ENCODE data around the gene ACTR3. TPM values are rescaled to one million over a fixed set of nuclear protein-coding genes. Genes with fewer than 3 reads are reported as not detected.

ACTR3 gene
- total and polyA plus RNA-seq, 2 donors: 119 to 391 TPM

GRCh38 chr2:113910110-113910717, 20.3 kb downstream of the ACTR3 start:
- Histone ChIP-seq H3K4me1 (ENCODE audit: control insufficient read depth in 2 of 2, insufficient read depth in 2 of 2, low read length in 2 of 2) (no peaks in the 10 kb centered on the region), H3K4me3 (ENCODE audit: low read length in 2 of 2) (no peak overlapping the region), H3K27ac (ENCODE audit: low read depth in 1 of 2, low read length in 1 of 2) (no peak overlapping the region), H3K9me3 (ENCODE audit: control insufficient read depth in 2 of 2, insufficient read depth in 1 of 2, low read length in 1 of 2) (no peaks in the 10 kb centered on the region), H3K27me3 (ENCODE audit: control insufficient read depth in 2 of 2, insufficient read depth in 1 of 2, low read length in 1 of 2) (no peaks in the 10 kb centered on the region), H3K36me3 (ENCODE audit: control insufficient read depth in 2 of 2, insufficient read depth in 2 of 2, low read length in 1 of 2) (peaks cover 3 to 17% of the 10 kb centered on the region in 2 donors)
- 98% methylated on average over 5 of the region's 5 CpGs for WGBS
- no peak for DNase-seq (ENCODE audit: low read depth in 6 of 9, low spot score in 9 of 9)

GRCh38 chr2:113910967-113911678, 21.2 kb downstream of the ACTR3 start:
- Histone ChIP-seq H3K4me1 (ENCODE audit: control insufficient read depth in 2 of 2, insufficient read depth in 2 of 2, low read length in 2 of 2) (no peaks in the 10 kb centered on the region), H3K4me3 (ENCODE audit: low read length in 2 of 2) (no peak overlapping the region), H3K36me3 (ENCODE audit: control insufficient read depth in 2 of 2, insufficient read depth in 2 of 2, low read length in 1 of 2) (peaks cover 5 to 25% of the 10 kb centered on the region in 2 donors), H3K27me3 (ENCODE audit: control insufficient read depth in 2 of 2, insufficient read depth in 1 of 2, low read length in 1 of 2) (no peaks in the 10 kb centered on the region), H3K9me3 (ENCODE audit: control insufficient read depth in 2 of 2, insufficient read depth in 1 of 2, low read length in 1 of 2) (no peaks in the 10 kb centered on the region), H3K27ac (ENCODE audit: low read depth in 1 of 2, low read length in 1 of 2) (no peak overlapping the region)
- WGBS: 95% methylated on average over 6 of the region's 6 CpGs
- no peak for DNase-seq (ENCODE audit: low read depth in 6 of 9, low spot score in 9 of 9)

GRCh38 chr2:113915082-113915819, 25.4 kb downstream of the ACTR3 start:
- WGBS: 92% methylated on average over 10 of the region's 10 CpGs
- no peaks in the 10 kb centered on the region for H3K4me1 ChIP-seq (ENCODE audit: control insufficient read depth in 2 of 2, insufficient read depth in 2 of 2, low read length in 2 of 2)
- no peaks in the 10 kb centered on the region for H3K27me3 ChIP-seq (ENCODE audit: control insufficient read depth in 2 of 2, insufficient read depth in 1 of 2, low read length in 1 of 2)
- H3K27ac ChIP-seq (ENCODE audit: low read depth in 1 of 2, low read length in 1 of 2): no peak overlapping the region
- H3K4me3 ChIP-seq (ENCODE audit: low read length in 2 of 2): no peak overlapping the region
- H3K36me3 ChIP-seq (ENCODE audit: control insufficient read depth in 2 of 2, insufficient read depth in 2 of 2, low read length in 1 of 2): peaks cover 13 to 46% of the 10 kb centered on the region in 2 donors
- no peaks in the 10 kb centered on the region for H3K9me3 ChIP-seq (ENCODE audit: control insufficient read depth in 2 of 2, insufficient read depth in 1 of 2, low read length in 1 of 2)
- DNase-seq (ENCODE audit: low read depth in 6 of 9, low spot score in 9 of 9): no peak

- H3K27me3 ChIP-seq (ENCODE audit: control insufficient read depth in 2 of 2, insufficient read depth in 1 of 2, low read length in 1 of 2): no peaks in the 10 kb centered on the region
- H3K9me3 ChIP-seq (ENCODE audit: control insufficient read depth in 2 of 2, insufficient read depth in 1 of 2, low read length in 1 of 2): no peaks in the 10 kb centered on the region
- H3K4me1 ChIP-seq (ENCODE audit: control insufficient read depth in 2 of 2, insufficient read depth in 2 of 2, low read length in 2 of 2): no peaks in the 10 kb centered on the region
- no peak overlapping the region for H3K27ac ChIP-seq (ENCODE audit: low read depth in 1 of 2, low read length in 1 of 2)
- 93% methylated on average over 1 of the region's 1 CpG for WGBS
- no peak for DNase-seq (ENCODE audit: low read depth in 6 of 9, low spot score in 9 of 9)
- H3K36me3 ChIP-seq (ENCODE audit: control insufficient read depth in 2 of 2, insufficient read depth in 2 of 2, low read length in 1 of 2): peaks cover 13 to 62% of the 10 kb centered on the region in 2 donors
- H3K4me3 ChIP-seq (ENCODE audit: low read length in 2 of 2): no peak overlapping the region
Measured at GRCh38 chr2:113918229-113918628, 28.3 kb downstream of the ACTR3 start.

- no peak for DNase-seq (ENCODE audit: low read depth in 6 of 9, low spot score in 9 of 9)
- Histone ChIP-seq H3K4me1 (ENCODE audit: control insufficient read depth in 2 of 2, insufficient read depth in 2 of 2, low read length in 2 of 2) (no peaks in the 10 kb centered on the region), H3K27me3 (ENCODE audit: control insufficient read depth in 2 of 2, insufficient read depth in 1 of 2, low read length in 1 of 2) (no peaks in the 10 kb centered on the region), H3K27ac (ENCODE audit: low read depth in 1 of 2, low read length in 1 of 2) (no peak overlapping the region), H3K9me3 (ENCODE audit: control insufficient read depth in 2 of 2, insufficient read depth in 1 of 2, low read length in 1 of 2) (no peaks in the 10 kb centered on the region), H3K4me3 (ENCODE audit: low read length in 2 of 2) (no peak overlapping the region), H3K36me3 (ENCODE audit: control insufficient read depth in 2 of 2, insufficient read depth in 2 of 2, low read length in 1 of 2) (peaks cover 11 to 64% of the 10 kb centered on the region in 2 donors)
- 96% methylated on average over 3 of the region's 3 CpGs for WGBS
Measured at GRCh38 chr2:113920996-113921395, 31.1 kb downstream of the ACTR3 start.

- no peaks in the 10 kb centered on the region for H3K27me3 ChIP-seq (ENCODE audit: control insufficient read depth in 2 of 2, insufficient read depth in 1 of 2, low read length in 1 of 2)
- H3K36me3 ChIP-seq (ENCODE audit: control insufficient read depth in 2 of 2, insufficient read depth in 2 of 2, low read length in 1 of 2): peaks cover 15 to 64% of the 10 kb centered on the region in 2 donors
- no peak overlapping the region for H3K4me3 ChIP-seq (ENCODE audit: low read length in 2 of 2)
- H3K27ac ChIP-seq (ENCODE audit: low read depth in 1 of 2, low read length in 1 of 2): no peak overlapping the region
- H3K9me3 ChIP-seq (ENCODE audit: control insufficient read depth in 2 of 2, insufficient read depth in 1 of 2, low read length in 1 of 2): no peaks in the 10 kb centered on the region
- WGBS: 97% methylated on average over 6 of the region's 6 CpGs
- H3K4me1 ChIP-seq (ENCODE audit: control insufficient read depth in 2 of 2, insufficient read depth in 2 of 2, low read length in 2 of 2): no peaks in the 10 kb centered on the region
- DNase-seq (ENCODE audit: low read depth in 6 of 9, low spot score in 9 of 9): no peak
Measured at GRCh38 chr2:113922335-113922734, 32.4 kb downstream of the ACTR3 start.

GRCh38 chr2:113922784-113923183, 32.9 kb downstream of the ACTR3 start:
- no peak for DNase-seq (ENCODE audit: low read depth in 6 of 9, low spot score in 9 of 9)
- Histone ChIP-seq H3K9me3 (ENCODE audit: control insufficient read depth in 2 of 2, insufficient read depth in 1 of 2, low read length in 1 of 2) (no peaks in the 10 kb centered on the region), H3K27ac (ENCODE audit: low read depth in 1 of 2, low read length in 1 of 2) (no peak overlapping the region), H3K4me1 (ENCODE audit: control insufficient read depth in 2 of 2, insufficient read depth in 2 of 2, low read length in 2 of 2) (no peaks in the 10 kb centered on the region), H3K4me3 (ENCODE audit: low read length in 2 of 2) (no peak overlapping the region), H3K36me3 (ENCODE audit: control insufficient read depth in 2 of 2, insufficient read depth in 2 of 2, low read length in 1 of 2) (peaks cover 13 to 64% of the 10 kb centered on the region in 2 donors), H3K27me3 (ENCODE audit: control insufficient read depth in 2 of 2, insufficient read depth in 1 of 2, low read length in 1 of 2) (no peaks in the 10 kb centered on the region)
- WGBS: 96% methylated on average over 3 of the region's 3 CpGs

GRCh38 chr2:113925884-113926283, 36.0 kb downstream of the ACTR3 start:
- no peaks in the 10 kb centered on the region for H3K27me3 ChIP-seq (ENCODE audit: control insufficient read depth in 2 of 2, insufficient read depth in 1 of 2, low read length in 1 of 2)
- 81% methylated on average over 6 of the region's 6 CpGs for WGBS
- H3K4me3 ChIP-seq (ENCODE audit: low read length in 2 of 2): no peak overlapping the region
- no peaks in the 10 kb centered on the region for H3K9me3 ChIP-seq (ENCODE audit: control insufficient read depth in 2 of 2, insufficient read depth in 1 of 2, low read length in 1 of 2)
- no peak for DNase-seq (ENCODE audit: low read depth in 6 of 9, low spot score in 9 of 9)
- peaks cover 15 to 76% of the 10 kb centered on the region in 2 donors for H3K36me3 ChIP-seq (ENCODE audit: control insufficient read depth in 2 of 2, insufficient read depth in 2 of 2, low read length in 1 of 2)
- no peak overlapping the region for H3K27ac ChIP-seq (ENCODE audit: low read depth in 1 of 2, low read length in 1 of 2)
- no peaks in the 10 kb centered on the region for H3K4me1 ChIP-seq (ENCODE audit: control insufficient read depth in 2 of 2, insufficient read depth in 2 of 2, low read length in 2 of 2)

GRCh38 chr2:113926314-113926713, 36.4 kb downstream of the ACTR3 start:
- 98% methylated on average over 3 of the region's 3 CpGs for WGBS
- H3K4me1 ChIP-seq (ENCODE audit: control insufficient read depth in 2 of 2, insufficient read depth in 2 of 2, low read length in 2 of 2): no peaks in the 10 kb centered on the region
- no peak overlapping the region for H3K27ac ChIP-seq (ENCODE audit: low read depth in 1 of 2, low read length in 1 of 2)
- H3K27me3 ChIP-seq (ENCODE audit: control insufficient read depth in 2 of 2, insufficient read depth in 1 of 2, low read length in 1 of 2): no peaks in the 10 kb centered on the region
- DNase-seq (ENCODE audit: low read depth in 6 of 9, low spot score in 9 of 9): no peak
- no peaks in the 10 kb centered on the region for H3K9me3 ChIP-seq (ENCODE audit: control insufficient read depth in 2 of 2, insufficient read depth in 1 of 2, low read length in 1 of 2)
- peaks cover 15 to 78% of the 10 kb centered on the region in 2 donors for H3K36me3 ChIP-seq (ENCODE audit: control insufficient read depth in 2 of 2, insufficient read depth in 2 of 2, low read length in 1 of 2)
- H3K4me3 ChIP-seq (ENCODE audit: low read length in 2 of 2): no peak overlapping the region
